ENCODE measurements around the gene CDC25A. TPM values are rescaled to one million over a fixed set of nuclear protein-coding genes. Genes with fewer than 3 reads are reported as not detected.
A peak's percentile ranks its signal among the peaks of the same experiment; 100 is the strongest.
"Not testable (repeated sequence)": the region's sequence is repeated elsewhere in the genome, so short reads cannot be mapped to it uniquely, and the experiment has no call there.

The CDC25A gene
- polyA plus RNA-seq (2014; cell fraction: cytosol; rRNA removed), result 40.2 and 82.8 TPM in 2 replicates
- 27.2 and 36.6 TPM in 2 replicates for polyA plus RNA-seq (2014; cell fraction: nucleus; rRNA removed)

DNA sequence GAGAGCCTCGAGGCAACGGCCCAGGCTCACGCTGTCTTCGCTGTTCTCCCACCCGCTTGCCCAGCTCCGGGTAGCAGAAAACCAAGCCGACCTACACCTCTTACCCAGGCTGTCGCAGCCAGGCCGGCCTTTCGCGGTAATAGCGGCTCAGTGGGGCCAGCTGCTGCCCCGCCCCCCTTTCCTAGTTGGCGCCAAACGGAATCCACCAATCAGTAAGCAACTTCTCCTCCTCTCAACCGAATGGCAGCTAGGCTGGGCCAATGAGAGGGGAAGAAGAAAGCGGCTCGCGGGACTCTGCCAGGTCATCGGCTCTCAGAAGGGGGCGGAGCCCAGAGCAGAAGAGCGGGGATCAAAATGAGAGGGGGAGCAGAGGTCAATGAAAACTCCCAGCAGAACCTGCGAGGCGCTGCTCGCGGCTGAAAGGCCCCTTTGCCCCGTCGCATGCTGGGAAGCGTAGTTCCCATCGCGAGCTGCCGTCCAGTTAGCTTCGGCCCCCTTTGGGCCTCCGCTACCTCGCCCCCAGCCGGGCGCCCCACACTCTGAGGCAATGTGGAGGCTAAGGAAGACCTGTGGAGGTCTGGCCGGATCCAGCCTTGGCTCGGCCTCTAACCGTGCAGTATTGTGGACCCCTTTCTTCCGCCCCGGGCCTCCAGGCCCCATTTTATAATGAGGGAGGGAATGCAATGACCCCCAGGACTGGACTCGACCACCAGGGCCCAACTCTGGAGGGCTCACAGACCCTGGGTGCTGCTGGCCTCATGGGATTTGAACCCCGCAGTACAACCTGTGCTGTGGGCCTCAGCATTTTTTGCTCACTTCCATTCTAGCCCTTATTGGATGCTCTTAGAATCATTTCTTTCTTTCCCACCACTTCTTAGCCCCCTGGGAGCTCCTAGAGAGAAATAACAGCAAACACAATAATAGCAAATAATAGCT lies at the start of gene CDC25A:
Gene CDC25A (minus strand): TSS at position 152 of the 936 bp plus-strand sequence. CDS start 470 bp downstream, outside the sequence.
- DNase-seq (ENCODE audit: low spot score), result peak; percentile 99

DNA sequence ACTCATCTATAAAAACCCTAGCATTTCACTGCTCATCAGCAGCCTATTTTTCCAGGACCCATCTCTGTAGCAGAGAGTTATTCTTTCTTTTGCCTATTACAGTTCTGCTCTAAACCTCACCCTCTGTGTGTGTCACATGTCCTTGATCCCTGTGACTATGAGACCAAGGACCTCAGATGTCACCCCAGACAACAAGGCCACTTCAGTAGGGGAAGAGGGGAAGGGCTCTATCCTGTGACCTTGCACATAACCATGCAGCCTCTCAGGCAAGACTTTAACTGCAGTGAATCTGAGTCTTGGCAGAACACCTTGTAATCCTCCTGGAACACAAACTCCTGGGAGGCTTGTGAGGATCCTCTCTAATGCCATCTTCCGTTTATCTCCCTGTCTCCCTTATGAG lies 48.3 kb upstream of the CDC25A start:
- DNase-seq (ENCODE audit: low spot score), result no peak

DNA sequence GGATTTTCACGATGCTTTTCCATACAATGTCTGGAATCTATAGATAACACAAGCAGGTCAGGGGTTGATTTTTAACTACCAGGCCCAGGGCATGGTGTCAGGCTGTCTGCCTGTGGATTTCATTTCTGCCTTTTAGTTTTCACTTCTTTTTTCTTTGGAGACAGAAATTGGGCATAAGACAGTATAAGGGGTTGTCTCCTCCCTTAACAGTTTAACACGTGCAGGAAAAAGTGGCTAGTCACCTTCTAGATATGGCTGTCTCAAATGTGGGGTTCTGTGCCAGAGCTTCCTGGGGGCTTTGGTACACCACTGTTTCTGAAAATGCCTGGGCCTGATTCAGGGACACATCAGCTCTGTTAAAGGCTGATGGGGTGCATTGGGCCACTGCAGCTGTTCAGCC lies 45.3 kb upstream of the CDC25A start:
- DNase-seq (ENCODE audit: low spot score), result no peak

DNA sequence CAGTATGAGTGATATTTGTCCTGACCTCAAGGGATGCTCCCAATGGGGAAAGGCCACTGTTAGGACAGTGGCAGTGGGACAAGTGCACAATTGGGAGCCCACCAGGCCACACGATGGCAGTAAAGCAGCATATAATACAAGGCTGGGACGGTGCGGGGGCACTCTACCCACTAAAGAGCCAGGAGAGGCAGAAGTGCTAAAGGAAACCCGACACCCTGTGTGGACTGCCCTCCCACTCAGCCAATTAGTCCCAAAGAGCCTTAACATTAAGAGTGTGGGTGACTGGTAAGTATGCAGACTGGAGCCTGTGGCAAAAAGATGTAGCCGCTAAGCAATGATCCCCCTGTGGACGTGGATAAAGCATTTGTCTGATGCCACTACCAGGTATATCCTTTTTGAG lies 44.5 kb upstream of the CDC25A start:
- DNase-seq (ENCODE audit: low spot score), result peak; percentile 85

- DNase-seq (ENCODE audit: low spot score), result no peak
Observed at GRCh38 chr3:48232232-48232631, 44.0 kb upstream of the CDC25A start.

- DNase-seq (ENCODE audit: low spot score), result no peak
Observed at GRCh38 chr3:48226939-48227338, 38.7 kb upstream of the CDC25A start.

DNA sequence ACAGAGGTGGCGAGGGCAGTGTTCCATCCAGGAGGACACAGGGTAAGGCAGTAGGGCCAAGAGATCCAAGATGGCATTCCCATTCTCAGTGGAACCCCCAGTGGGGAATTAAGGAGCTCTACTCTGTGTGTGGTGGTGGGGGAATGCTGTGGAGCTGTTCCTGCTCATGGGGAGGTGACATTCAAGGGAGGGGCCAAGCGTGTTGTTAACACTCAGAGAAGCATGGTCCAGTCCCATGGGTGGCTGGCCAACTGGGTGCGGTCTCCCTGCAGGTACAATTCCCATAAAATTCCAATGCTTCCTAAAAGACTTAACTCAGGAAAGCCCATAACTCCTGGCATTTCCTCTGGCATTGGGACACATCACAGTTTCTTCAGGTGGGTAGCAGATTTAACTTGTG lies 37.4 kb upstream of the CDC25A start:
- DNase-seq (ENCODE audit: low spot score), result no peak

DNA sequence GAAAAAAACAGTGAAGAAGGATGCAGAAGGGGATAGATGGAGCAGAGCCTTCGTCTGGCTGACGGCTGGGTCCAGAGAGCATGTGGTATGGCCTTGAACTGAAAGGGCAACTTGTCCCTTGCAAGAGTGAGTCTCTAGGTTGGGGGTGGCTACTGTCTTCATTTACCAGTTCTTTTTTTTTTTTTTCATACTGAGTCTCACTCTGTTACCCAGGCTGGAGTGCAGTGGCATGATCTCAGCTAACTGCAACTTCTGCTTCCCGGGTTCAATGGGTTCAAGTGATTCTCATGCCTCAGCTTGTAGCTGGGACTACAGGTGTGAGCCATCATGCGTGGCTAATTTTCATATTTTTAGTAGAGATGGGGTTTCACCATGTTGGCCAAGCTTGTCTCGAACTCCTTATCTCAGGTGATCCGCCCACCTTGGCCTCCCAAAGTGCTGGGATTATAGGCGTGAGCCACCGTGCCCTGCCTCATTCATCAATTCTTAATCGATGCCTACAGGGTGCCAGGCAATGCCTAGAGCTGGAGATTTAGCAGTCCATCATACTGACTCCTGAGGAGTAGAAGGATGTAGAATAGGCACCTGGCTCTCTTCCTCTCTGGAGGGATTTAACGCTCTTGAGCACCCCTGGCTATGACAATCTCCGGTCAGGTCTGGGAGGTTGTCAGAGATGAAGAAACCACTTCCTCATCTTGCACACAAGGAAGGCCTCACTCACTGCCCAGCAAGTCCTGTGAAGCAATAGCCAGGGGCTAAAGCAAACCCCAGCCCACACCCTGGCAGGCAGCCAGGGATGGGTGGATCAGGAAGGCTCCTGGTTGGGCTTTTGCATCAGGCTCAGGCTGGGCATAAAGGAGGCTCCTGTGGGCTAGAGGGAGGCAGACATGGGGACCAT lies 34.6 kb upstream of the CDC25A start, which contains the start of gene CAMP:
Gene CAMP (plus strand): TSS at position 880 of the 898 bp plus-strand sequence. CDS start 17 bp downstream, at position 897.
- no peak for DNase-seq (ENCODE audit: low spot score)

DNA sequence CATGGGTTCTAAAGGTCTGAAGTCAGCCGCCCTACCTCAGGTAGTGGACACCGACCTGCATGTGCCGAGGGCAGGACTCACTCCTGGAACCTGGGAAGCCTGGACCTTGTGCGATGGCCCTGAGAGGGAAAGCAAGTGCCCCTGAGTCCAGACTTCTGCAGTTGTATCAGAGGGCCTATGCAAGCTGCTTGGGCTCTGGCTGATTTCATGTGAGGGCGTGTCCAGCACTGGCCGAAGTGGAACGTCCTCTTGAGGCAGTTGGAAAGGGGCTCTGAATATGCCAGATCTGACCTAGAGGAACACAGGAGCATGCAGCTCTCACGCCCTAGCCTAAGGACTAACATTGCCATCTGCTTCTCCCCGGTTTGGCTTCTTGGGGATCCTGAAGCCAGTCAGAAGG lies 32.5 kb upstream of the CDC25A start:
- no peak for DNase-seq (ENCODE audit: low spot score)

- DNase-seq (ENCODE audit: low spot score), result no peak
Observed at GRCh38 chr3:48219543-48219942, 31.3 kb upstream of the CDC25A start.

DNA sequence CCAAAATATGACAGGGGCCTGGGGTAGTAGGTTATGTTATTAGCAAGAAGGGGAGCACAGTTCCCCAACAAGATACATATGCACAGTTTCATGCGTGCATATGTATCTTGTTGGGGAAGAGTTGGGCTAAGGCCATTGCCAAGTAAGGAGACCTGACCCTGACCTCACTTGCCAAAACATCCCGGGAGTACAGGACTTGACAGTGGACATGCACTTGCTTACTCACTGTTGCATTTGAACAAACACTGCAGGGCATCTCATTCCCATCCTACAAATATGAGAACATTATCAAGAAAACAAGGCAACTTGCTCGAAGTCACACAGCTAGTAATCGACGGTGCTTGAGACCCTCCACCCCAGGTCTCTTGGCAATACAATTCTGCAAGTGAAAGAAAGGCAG lies 30.3 kb upstream of the CDC25A start:
- DNase-seq (ENCODE audit: low spot score), result no peak

DNA sequence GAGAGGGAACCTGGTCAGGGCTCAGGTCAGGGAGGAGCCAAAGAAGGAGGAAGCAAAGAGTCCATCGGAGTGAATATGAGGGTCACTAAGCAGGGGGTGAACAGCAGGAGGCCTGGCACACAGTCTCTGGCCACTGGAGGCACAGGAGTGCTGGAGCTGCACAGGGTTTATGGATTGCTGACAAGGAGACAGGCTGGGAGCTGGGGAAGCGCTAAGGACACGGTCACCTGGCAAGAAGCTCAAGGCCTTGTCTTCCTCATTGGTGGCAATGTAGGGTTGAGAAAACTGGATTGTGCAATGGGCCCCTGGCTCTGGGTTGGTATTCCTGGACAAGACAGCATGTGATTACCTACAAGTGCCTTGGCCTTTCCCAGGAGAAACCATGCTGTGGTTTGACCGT lies 29.2 kb upstream of the CDC25A start:
- DNase-seq (ENCODE audit: low spot score), result no peak

DNA sequence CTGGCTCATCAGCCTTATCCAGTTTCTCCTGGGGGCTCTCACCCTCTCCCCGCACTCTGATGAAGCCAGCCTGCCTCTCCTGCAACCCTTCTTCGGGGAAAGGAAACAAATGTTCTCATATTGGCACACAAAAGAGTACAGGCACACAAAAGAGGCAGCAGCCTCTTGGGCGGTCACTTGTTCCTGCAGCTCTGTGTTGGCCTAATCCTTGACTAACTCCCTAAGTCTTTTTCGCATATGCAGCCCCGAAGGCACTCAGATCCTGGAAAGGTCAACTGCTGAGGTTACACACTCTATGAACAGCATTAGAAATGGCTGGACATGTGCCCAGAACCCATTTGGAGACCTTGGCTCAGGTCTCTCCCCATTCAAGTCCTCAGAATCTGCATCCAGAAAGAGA lies 27.7 kb upstream of the CDC25A start:
- no peak for DNase-seq (ENCODE audit: low spot score)

- no peak for DNase-seq (ENCODE audit: low spot score)
Observed at GRCh38 chr3:48215466-48215865, 27.2 kb upstream of the CDC25A start.

DNA sequence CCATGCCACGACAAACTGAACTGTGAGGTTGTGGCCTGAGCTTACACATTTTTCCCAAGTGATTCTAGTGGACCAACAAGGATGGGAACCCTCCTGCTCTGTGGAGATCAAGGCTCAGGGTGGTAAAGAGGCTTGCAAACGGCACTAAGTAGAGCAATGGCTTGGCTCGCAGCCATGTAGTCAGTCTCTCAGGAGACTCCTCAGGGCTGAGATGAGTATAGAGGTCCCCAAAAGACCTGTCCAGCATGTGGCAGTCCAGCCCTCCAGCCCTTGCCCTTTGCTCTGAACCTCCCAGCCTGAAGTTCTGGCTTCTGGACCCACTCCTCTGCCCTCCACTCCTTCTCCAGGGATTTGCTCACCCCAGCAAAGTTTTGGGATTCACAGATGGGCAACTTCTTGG lies 26.8 kb upstream of the CDC25A start:
- DNase-seq (ENCODE audit: low spot score), result no peak

GRCh38 chr3:48214225-48214624 lies 26.0 kb upstream of the CDC25A start:
- DNase-seq (ENCODE audit: low spot score), result no peak

DNA sequence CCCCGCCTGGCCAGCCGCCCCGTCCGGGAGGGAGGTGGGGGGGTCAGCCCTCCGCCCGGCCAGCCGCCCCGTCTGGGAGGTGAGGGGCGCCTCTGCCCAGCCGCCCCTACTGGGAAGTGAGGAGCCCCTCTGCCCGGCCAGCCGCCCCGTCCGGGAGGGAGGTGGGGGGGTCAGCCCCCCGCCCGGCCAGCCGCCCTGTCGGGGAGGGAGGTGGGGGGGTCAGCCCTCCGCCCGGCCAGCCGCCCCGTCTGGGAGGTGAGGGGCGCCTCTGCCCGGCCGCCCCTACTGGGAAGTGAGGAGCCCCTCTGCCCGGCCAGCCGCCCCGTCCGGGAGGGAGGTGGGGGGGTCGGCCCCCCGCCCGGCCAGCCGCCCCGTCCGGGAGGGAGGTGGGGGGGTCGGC lies 23.6 kb upstream of the CDC25A start:
- not testable (repeated sequence) for DNase-seq (ENCODE audit: low spot score)

GRCh38 chr3:48210534-48210933 lies 22.3 kb upstream of the CDC25A start:
- DNase-seq (ENCODE audit: low spot score), result not testable (repeated sequence)

DNA sequence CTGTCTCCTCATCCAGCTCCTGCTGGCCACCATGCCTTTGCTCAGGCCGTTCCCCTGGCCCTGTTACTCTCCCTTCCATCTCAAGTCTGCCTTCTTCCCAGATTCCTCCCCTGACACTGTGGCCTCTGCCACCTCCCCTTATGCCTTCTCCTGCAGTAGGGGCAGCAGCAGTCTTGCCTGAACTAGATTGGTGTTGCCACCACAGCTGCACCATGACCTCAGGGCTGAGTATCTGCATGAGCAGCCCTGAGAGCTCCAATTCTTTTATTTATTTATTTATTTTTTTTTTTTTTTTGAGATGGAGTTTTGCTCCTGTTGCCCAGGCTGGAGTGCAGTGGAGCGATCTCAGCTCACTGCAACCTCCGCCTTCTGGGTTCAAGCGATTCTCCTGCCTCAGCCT lies 21.2 kb upstream of the CDC25A start:
- no peak for DNase-seq (ENCODE audit: low spot score)

DNA sequence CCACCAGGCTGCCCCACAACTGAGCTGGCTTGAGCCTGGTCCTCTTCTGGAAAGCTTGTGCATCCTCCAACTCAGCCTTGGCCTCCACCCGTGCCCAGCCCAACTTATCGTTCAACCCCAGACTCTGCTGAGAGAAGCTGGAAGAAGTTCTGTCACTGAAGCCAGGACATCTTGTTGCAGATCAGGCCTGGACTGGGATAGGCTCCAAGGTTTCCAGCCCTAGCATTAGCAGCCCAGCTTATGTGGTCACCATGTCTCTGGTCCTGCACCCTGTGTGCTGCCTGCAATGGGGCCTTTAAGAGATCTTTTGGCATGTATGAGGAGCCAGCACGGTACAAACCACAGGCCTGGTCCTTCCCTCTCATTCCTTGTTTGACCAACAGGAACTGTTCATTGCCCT lies 19.9 kb upstream of the CDC25A start:
- no peak for DNase-seq (ENCODE audit: low spot score)

DNA sequence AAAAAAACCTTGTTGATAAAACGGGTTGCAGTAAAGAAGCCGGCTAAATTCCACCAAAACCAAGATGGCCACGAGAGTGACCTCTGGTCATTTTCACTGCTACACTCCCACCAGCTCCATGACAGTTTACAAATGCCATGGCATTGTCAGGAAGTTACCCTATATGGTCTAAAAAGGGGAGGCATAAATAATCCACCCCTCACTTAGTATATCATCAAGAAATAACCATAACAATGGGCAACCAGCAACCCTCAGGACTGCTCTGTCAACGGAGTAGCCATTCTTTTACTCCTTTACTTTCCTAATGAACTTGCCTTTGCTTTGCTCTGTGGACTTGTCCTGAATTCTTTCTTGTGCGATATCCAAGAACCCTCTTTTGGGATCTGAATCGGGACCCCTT lies 14.4 kb upstream of the CDC25A start:
- DNase-seq (ENCODE audit: low spot score), result no peak

- no peak for DNase-seq (ENCODE audit: low spot score)
Observed at GRCh38 chr3:48199117-48199516, 10.9 kb upstream of the CDC25A start.

Data from SK-N-DZ (cell line).